Subcutaneous adipose tissue (tissue), 4 donors: ENCODE data around the gene DHX30. TPM values are rescaled to one million over a fixed set of nuclear protein-coding genes. Genes with fewer than 3 reads are reported as not detected.

ENCODE experiments used
- total RNA-seq, 4 donors: library from RNA; depleted of rRNA; stranded (reverse); fragments of >200 nt; gene quantifications; one replicate each; pipeline ENCODE4 v1.1.0, GENCODE V29; 2016
- TF ChIP-seq, protein P1 (sequence below): fragments of 450-650 bp; IDR thresholded peaks from one replicate; pipeline ENCODE4 v1.5.1; 2016; ENCODE audit warnings: low read depth, mild to moderate bottlenecking, control low read depth, antibody characterized with exemption, moderate library complexity

Gene DHX30
- total RNA-seq, 4 donors from 2014 or later = 31.4 to 59.3 (median 41.2) TPM

DNA sequence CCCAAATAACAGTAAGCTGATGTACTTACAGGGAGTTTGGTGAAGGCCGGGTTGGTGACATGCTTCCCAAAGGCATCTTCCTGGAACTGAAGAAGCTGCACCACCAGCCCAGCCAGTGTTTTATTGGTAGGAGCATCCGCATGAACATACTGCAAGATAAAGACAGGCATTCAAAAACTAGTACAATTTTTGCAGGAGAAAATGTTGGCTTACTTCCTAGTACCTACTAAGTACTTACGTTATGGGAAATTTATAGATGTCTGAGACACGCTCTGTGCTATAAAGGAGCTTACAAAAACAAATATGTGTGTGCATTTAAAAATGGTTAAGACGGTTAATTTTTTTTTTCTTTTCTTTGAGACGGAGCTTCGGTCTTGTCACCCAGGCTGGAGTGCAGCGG is 30.1 kb upstream of the DHX30 start:
- TF ChIP-seq, protein P1, sequence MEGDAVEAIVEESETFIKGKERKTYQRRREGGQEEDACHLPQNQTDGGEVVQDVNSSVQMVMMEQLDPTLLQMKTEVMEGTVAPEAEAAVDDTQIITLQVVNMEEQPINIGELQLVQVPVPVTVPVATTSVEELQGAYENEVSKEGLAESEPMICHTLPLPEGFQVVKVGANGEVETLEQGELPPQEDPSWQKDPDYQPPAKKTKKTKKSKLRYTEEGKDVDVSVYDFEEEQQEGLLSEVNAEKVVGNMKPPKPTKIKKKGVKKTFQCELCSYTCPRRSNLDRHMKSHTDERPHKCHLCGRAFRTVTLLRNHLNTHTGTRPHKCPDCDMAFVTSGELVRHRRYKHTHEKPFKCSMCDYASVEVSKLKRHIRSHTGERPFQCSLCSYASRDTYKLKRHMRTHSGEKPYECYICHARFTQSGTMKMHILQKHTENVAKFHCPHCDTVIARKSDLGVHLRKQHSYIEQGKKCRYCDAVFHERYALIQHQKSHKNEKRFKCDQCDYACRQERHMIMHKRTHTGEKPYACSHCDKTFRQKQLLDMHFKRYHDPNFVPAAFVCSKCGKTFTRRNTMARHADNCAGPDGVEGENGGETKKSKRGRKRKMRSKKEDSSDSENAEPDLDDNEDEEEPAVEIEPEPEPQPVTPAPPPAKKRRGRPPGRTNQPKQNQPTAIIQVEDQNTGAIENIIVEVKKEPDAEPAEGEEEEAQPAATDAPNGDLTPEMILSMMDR = no peak

DNA sequence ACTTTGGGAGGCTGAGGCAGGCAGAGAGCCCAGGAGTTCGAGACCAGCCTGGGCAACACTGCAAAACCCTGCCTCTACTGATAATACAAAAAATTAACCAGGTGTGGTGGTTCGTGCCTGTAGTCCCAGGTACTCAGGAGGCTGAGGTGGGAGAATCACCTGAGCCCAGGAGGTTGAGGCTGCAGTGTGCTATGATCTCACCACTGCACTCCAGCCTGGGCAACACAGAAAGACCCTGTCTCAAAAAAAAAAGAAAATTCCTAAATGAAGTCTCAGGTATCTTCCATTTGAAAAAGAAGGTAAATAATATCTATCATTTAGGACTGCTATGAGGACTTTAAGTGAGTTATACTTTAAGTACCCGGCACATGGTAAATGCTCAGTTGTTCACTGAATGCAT is 24.2 kb upstream of the DHX30 start:
- TF ChIP-seq, protein P1 = no peak

DNA sequence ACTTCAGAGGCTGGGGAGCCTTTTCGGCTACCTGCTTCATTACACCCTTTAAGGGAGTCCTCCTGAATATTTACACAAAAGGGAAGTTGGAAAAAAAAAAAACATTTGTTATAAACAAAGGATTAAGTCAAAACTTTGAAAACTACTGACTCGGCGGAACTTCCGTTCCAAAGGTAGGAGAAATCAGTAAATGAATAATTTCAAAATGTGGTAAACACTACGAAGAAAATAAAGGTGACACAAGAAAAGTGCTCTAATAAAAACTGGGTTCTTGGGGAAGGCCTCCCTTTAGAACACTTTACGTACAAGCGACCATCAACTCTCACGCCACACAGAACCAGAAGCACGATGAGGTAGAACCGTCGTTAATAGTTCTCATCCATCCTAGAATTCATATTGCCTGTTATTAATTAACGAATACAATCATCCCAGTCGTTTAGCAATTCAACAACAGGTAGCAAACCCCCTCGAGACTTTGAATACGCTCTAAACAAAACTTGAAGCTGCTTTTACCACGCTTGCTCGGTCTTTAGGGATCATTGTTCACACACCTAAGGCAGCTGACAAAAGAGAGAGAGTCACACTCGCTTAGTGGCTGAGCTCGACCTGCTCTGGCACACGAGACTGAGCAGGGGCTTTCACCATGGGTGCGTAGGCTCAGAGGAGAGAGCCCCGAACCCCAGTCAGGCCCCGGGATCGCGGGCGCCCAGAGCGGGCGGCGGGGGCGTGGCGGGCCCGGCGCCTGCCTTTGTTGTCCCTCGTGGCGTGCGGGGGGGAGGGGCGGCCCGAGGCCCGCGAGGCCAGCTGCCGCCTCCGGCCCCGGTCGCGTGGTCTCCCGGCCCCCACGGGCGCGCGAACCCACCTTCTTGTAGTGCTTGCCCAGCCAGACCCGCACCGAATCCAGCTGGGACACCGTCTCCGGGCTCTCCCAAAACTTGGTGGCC is 21.9 kb upstream of the DHX30 start:
- TF ChIP-seq, protein P1 = no peak

DNA sequence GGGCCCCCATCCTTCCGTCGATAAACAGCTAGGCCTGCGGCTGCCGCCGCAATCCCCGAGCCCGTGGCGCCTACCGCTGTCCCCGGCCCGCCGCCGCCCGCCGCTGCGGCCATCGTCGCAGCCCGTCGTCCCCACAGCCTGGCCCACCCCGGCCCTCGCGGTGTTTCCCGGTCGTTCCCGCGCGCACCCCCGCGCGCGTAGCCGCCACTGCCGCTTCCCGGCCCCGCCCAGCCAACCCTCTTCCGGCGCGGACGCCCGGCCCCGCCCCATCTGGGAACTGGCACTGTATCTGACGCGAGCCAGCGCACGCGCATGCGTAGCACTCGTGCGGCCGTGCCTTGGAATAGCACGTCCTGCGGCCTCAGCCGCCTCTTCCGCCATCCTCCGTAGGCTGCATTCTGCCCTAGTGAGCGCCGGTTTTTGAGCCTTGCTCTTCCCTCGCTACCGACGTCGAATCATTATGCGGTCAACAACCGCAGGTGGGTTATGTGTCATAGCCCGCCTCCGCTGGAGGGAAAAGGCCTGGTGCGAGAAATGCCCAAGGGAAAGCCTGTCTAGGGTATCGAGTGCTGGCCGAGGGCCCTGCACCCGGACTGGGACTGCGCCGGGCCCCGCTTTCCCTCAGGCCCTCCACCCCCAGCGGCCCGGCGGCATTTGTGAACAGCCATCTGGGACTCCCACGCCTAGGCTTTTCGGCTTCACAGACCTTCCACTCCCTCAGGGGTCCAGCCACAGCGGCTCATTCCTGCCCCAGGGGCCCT is 21.1 kb upstream of the DHX30 start, which contains the start of gene SMARCC1:
Gene SMARCC1 (minus strand): TSS at position 209 of the 761 bp plus-strand sequence. CDS start 96 bp downstream, at position 113.
- TF ChIP-seq, protein P1 = no peak

DNA sequence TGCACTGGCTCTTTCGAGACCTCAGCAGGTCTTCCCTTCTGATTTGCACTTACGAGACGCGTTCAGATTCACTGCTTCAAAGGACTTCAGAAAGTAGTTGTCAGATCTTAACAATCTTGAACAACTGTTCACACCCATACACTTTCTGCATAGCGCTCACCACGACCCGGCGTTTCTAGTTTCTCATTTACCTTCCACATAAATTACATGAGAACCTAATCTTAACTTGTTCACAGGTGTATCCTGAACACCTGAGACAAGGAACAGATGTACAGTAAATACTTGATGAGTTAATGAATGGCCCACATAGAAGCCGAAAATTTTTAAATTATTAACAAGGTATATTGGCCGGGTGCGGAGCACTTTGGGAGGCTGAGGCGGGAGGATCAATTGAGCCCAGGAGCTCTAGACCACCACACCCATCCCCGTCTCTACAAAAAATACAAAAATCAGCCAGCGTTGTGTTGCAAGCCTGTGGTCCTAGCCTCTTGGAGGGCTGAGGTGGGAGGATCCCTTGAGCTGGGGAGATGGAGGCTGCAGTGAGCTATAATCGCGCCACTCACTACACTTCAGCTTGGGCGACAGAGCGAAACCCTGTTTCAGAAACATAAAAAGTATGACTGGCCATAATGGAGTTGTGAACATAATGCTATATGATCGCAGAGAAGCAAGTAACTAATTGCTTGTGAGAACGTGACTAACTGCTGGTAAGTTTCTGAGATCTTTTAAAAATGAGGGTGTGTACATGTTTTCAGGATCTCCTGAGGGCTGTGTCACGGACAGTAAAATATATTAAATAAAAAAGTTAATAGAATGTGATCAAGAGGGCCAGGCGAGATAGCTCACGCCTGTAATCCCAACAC is 20.3 kb upstream of the DHX30 start:
- TF ChIP-seq, protein P1 = no peak

DNA sequence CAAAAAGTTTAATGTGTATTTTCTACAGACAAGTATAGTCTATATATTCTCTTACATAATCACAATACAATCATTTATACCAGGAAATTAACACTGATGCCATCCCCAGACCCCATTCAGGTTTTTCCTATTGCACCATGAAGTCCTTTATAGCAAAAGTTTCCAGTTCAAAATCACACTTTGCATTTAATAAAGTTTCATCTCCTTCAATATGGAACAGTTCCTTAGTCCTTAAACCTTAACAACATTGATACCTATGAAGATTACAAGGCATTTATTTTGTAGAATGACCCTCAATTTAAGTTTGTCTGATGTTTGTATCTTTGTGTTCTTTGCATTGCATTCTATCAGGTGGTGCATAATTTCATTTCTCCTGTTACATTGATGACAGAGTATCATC is 19.3 kb upstream of the DHX30 start:
- TF ChIP-seq, protein P1 = no peak
